GM21447 (cell line): ENCODE results near the gene YEATS4.

Experiments used
- ATAC-seq: cut with Tn5 transposase; IDR thresholded peaks from one replicate; pipeline ENCODE4 v1.9.1; 2021; ENCODE audit not compliant: unreplicated experiment

YEATS4 gene

GRCh38 chr12:69389831-69390230 is 30.3 kb downstream of the YEATS4 start:
- no peak for ATAC-seq

GRCh38 chr12:69392179-69392928 is 32.8 kb downstream of the YEATS4 start:
- no peak for ATAC-seq

- ATAC-seq: no peak
Measured at GRCh38 chr12:69396041-69396440, 36.5 kb downstream of the YEATS4 start.

- no peak for ATAC-seq
Measured at GRCh38 chr12:69396963-69397362, 37.4 kb downstream of the YEATS4 start.

- ATAC-seq: no peak
Measured at GRCh38 chr12:69397978-69398377, 38.4 kb downstream of the YEATS4 start.

GRCh38 chr12:69401940-69402339 is 42.4 kb downstream of the YEATS4 start:
- no peak for ATAC-seq

GRCh38 chr12:69404851-69405565 is 45.5 kb downstream of the YEATS4 start:
- no peak for ATAC-seq

GRCh38 chr12:69405566-69405865 is 46.0 kb downstream of the YEATS4 start:
- ATAC-seq: no peak

GRCh38 chr12:69406217-69406616 is 46.7 kb downstream of the YEATS4 start:
- no peak for ATAC-seq

GRCh38 chr12:69410571-69410970 is 51.0 kb downstream of the YEATS4 start:
- ATAC-seq: no peak

GRCh38 chr12:69412655-69413054 is 53.1 kb downstream of the YEATS4 start:
- ATAC-seq: no peak

- ATAC-seq: no peak
Measured at GRCh38 chr12:69415471-69416275, 56.1 kb downstream of the YEATS4 start.

- no peak for ATAC-seq
Measured at GRCh38 chr12:69417231-69417630, 57.7 kb downstream of the YEATS4 start.

GRCh38 chr12:69417741-69418167 is 58.2 kb downstream of the YEATS4 start:
- no peak for ATAC-seq

GRCh38 chr12:69419701-69420100 is 60.2 kb downstream of the YEATS4 start:
- no peak for ATAC-seq

GRCh38 chr12:69421548-69421947 is 62.0 kb downstream of the YEATS4 start:
- ATAC-seq: no peak

GRCh38 chr12:69423037-69423905 is 63.7 kb downstream of the YEATS4 start:
- ATAC-seq: no peak

GRCh38 chr12:69425417-69425816 is 65.9 kb downstream of the YEATS4 start:
- ATAC-seq: no peak

GRCh38 chr12:69428351-69429073 is 69.0 kb downstream of the YEATS4 start:
- ATAC-seq: no peak

- no peak for ATAC-seq
Measured at GRCh38 chr12:69430942-69431590, 71.5 kb downstream of the YEATS4 start.
